ENCODE measurements around the gene AKT3.

GRCh38 chr1:243693800-243694199 lies 156.2 kb downstream of the AKT3 start:
- TF ChIP-seq CTCF (IDR thresholded peaks at IDR 0.05), result no peak
- no peak for TF ChIP-seq ELK1 (IDR thresholded peaks at IDR 0.05; ENCODE audit: low read depth, low read length)
- no peak for TF ChIP-seq HDAC2 (IDR thresholded peaks at IDR 0.05)
- TF ChIP-seq EP300 (IDR thresholded peaks at IDR 0.05), result no peak
- no peak for TF ChIP-seq JUN (IDR thresholded peaks at IDR 0.05)
- no peak for TF ChIP-seq RAD21 (conservative IDR thresholded peaks at IDR 0.05 in 1 of 2, IDR thresholded peaks at IDR 0.05 in 1 of 2)
- TF ChIP-seq MAX (IDR thresholded peaks at IDR 0.05), result no peak
- no peak for TF ChIP-seq RARB (CRISPR knock-in tag; IDR thresholded peaks at IDR 0.05)
- no peak for TF ChIP-seq RFX5 (IDR thresholded peaks at IDR 0.05)
- TF ChIP-seq ZFP36 (IDR thresholded peaks at IDR 0.05; ENCODE audit: borderline replicate concordance, partially characterized antibody), result no peak
- no peak for TF ChIP-seq HOXB13 (CRISPR knock-in tag; IDR thresholded peaks at IDR 0.05; ENCODE audit: low read depth)
- TF ChIP-seq JUNB (IDR thresholded peaks at IDR 0.05), result no peak
- TF ChIP-seq RCOR1 (IDR thresholded peaks at IDR 0.05; ENCODE audit: low read depth, low read length), result no peak
- no peak for TF ChIP-seq NR3C1 (IDR thresholded peaks at IDR 0.05)

Measured in A549 (cell line).